Activated T-cell treated with anti-CD3 and anti-CD28 coated beads, Interleukin-2, amount 50 U/mL, for 1 hour (primary cell): ENCODE measurements around the gene PPIP5K1.

Source experiments
- DNase-seq: peaks from one replicate; pipeline ENCODE4 v3.0.0-alpha.2; 2020

PPIP5K1 gene

GRCh38 chr15:43516801-43517353 lies 73.1 kb downstream of the PPIP5K1 start:
- DNase-seq = no peak

GRCh38 chr15:43516185-43516584 lies 73.8 kb downstream of the PPIP5K1 start:
- no peak for DNase-seq

DNA sequence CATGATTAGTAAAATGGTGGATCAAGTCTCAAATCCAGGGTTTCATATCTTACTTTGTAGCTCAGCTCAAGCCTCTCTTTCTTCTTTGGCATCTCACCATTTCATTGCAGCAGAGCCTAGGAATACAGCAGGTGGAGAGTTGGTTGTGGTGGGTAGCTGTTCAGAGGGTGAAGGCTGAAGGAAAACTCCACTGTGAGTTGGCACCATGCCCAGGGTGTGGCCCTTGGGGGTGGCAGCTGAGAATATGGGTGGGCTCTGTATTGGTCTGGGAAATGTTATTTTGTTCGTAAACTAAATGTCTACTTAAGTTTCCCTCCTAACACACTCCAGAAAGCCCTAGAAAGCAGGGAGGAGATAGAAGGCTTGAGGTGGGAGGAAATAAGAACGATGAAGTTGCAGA lies 74.3 kb downstream of the PPIP5K1 start:
- no peak for DNase-seq

DNA sequence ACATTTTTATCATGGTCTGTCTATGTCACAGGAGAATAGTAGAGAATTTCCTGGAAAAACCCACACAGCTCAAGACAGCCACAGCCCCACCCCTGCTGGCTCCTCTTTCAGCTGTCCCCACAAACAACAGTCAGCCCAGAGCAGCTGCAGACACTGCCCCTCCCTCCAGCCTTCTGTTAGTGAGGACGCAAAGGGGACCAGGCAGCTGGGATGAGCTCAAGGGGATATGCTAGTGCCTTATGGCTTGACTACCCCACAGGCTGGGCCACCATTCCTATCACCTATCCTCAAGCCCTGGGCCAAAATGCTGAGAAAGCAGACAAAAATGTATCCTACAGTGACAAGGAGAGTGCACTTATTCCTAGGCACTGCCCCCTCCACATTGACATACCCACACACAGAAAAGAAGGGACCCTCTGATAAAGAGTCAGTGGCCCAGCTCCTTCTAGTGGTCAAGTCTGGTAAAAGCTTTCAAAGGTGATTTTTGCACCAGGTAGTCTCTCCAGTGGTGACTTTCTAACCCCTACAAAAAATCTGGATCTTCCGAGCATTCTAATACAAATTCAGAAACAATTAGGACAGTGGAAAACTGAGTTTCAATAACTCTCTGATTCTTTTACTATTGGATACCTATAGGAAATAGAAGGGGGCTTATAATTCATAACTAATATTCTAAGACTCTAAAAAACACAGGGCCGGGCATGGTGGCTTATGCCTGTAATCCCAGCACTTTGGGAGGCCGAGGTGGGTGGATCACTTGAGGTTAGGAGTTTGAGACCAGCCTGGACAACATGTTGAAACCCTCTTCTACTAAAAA lies 75.6 kb downstream of the PPIP5K1 start:
- DNase-seq = no peak

GRCh38 chr15:43513550-43513949 lies 76.5 kb downstream of the PPIP5K1 start:
- no peak for DNase-seq

DNA sequence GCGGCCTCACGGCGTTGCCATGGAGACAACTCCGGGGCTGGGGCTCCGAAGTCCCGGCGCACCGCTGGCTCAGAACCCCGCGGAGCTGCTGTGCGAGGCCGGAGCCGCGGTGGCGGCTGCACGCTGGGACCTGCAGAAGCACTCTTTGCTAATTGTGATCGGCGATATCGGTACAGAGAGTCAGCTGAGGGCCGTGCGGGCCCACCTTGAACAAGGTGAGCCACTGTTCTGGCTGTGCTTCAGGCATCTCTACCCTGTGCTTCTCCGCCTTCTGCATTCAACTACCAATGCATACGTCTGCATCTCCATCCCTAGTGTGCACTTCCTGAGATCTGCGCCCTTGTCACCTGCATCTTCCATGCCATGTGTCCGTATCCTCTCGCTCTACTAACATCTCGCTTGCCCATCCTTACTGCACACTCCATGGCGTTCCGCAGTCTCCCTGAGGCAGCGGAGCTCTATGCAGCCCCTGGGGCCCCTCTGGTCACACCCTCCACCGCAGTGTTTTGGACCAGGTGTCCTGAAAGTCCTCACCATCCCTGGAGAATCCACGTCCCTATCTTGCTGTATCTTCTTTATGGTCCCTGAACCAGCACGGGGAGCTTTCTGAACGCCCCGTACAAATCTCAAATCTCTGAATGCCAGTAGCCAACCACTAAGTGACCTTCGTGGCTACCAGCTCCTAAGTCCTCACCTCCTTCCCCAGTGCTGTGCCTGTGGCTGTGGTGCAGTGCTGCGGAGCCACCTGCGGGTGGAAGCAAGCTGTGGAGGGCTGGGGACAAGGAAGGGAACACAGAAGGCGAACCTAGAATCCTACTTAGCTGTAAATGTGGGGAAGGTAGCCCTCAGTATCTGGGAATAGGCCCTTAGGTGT lies 78.8 kb downstream of the PPIP5K1 start:
- peak; percentile 35 for DNase-seq

- peak; percentile 96 for DNase-seq
Measured at GRCh38 chr15:43510200-43511011, 79.6 kb downstream of the PPIP5K1 start.

DNA sequence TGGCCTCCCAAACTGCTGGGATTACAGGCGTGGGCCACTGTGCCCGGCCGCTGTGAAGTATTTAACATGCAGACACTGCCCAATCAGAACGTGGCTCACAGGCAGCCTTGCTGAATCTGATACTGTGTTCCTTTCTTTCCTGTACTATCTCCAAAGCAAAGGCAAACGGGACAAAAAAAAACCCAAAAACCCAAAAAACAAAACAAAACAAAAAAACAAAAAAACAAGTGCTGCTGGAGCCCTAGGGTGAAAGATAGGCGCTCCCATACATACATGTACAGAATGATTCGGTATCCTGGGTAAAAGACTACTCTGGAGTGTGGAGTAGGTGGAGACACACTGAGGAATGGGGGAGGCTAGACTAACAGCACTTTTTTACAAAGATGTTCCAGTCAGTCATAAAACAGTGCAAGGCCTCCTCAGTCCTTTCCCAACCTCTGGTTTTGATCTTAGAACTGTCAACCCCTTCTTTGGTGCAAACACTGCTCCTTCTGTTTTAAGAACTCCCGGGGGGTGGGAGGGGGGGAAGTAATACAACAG lies 80.3 kb downstream of the PPIP5K1 start:
- DNase-seq = no peak

DNA sequence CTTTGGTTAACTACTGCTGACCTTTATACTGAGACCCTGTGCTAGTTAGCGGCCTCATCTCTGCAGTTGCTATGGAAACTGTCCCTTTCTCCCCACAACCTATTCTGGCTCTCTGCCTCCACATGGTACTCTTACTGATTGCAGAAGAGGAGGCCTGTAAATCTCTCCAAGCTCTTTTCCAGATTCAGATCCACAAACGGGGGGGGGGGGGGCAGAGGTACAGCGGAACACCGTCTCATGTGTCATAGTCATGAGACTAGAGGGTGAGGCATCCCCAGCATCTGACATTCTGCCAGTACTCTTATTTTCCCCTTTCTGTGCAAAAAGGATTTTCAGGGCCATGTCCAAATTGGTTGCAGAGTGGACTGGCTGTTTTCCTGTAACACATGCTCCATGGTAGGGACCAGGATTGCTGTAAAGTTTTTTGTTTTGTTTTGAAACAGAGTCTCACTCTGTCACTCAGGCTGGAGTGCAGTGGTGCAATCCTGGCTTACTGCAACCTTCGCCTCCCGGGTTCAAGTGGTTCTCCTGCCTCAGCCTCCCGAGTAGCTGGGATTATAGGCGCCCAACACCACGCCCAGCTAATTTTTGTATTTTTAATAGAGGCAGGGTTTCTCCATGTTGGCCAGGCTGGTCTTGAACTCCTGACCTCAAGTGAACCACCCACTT lies 80.9 kb downstream of the PPIP5K1 start:
- no peak for DNase-seq

DNA sequence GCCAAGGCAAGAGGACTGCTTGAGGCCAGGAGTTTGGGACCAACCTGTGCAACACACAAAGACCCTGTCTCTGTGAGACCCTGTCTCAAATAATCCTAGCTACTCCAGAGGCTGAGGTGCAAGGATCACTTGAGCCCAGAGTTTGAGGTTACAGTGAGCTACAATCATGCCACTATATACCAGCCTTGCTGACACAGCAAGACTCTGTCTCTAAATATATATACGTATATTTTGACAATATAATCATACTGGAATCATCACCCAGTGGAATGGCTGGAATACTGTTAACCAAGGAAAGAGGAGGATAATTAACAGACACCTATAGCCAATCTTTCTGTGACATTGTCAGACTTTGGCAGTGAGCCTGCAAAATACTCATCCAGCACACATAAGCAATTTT lies 81.6 kb downstream of the PPIP5K1 start:
- no peak for DNase-seq

- no peak for DNase-seq
Measured at GRCh38 chr15:43505738-43506137, 84.3 kb downstream of the PPIP5K1 start.

- DNase-seq = no peak
Measured at GRCh38 chr15:43499635-43500034, 90.4 kb downstream of the PPIP5K1 start.

GRCh38 chr15:43498990-43499389 lies 91.0 kb downstream of the PPIP5K1 start:
- DNase-seq = no peak

GRCh38 chr15:43493703-43494472 lies 96.1 kb downstream of the PPIP5K1 start:
- no peak for DNase-seq

GRCh38 chr15:43492673-43493601 lies 97.1 kb downstream of the PPIP5K1 start, which contains the start of gene TP53BP1:
TSS of gene TP53BP1 (minus strand) at chr15:43493156. CDS start at chr15:43493043, 113 bp downstream.
- peak; percentile 89 for DNase-seq

DNA sequence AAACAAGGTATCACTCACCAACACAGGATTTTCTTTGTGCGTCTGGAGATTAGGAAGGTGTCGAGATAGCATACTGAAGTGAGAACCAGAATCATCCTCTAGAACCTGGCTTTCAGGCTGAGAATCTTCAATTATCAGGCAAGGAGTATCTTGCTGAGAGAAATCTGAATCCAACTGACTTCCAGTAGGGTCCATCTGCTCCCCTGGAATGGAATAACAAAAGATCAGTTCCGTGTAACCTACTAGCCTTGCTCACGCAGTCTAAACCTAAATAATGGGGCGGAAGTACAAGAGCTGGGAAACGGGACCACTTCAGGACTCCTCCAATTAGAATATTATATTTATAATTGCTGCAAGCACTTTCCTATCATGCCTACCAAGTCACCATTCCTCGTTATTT lies 97.7 kb downstream of the PPIP5K1 start:
- no peak for DNase-seq

- DNase-seq = no peak
Measured at GRCh38 chr15:43489191-43489590, 100.8 kb downstream of the PPIP5K1 start.

GRCh38 chr15:43488790-43489189 lies 101.2 kb downstream of the PPIP5K1 start:
- no peak for DNase-seq

DNA sequence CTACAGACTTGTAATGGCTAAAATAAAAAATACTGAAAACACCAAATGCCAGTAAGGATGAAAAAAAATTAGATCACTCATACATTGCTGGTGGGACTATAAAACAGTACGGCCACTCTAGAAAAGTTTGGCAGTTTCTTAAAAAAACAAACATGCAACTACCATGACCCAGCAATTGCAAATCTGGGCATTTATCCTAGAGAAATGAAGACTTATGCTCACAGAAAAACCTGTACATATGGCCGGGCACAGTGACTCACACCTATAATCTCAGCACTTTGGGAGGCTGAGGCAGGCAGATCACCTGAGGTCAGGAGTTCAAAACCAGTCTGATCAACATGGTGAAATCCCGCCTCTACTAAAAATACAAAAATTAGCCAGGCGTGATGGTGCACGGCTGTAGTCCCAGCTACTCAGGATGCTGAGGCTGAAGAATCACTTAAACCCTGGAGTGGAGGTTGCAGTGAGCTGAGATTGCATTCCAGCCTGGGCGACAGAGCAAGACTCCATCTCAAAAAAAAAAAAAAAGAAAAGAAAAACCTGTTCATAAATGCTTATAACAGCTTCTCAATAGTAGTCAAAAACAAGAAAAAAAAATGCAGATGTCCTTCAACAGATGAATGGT lies 102.6 kb downstream of the PPIP5K1 start:
- DNase-seq = no peak
